ENCODE data around the gene KIAA0586. TPM values are rescaled to one million over a fixed set of nuclear protein-coding genes. Genes with fewer than 3 reads are reported as not detected.

The KIAA0586 gene
- total and polyA plus RNA-seq, 2 of the 13 experiments (the other 11 are each of a cell fraction or from before 2014, with no cell fraction given): 12.6 to 25.2 TPM

DNA sequence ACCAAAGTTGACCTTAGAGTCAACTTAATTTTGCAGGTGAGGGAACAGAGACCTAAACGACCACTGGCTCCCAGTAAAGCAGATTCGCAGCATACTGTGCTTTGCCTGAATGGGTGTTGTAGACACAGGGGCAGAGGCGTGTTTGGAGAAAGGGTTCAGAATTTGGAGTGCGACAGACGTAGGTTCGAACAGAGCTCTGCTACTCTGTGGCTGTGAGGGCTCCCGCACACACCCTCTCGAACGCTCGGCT is 32.0 kb upstream of the KIAA0586 start (continued):
- peak; percentile 34; the same call in 1 of the 2 replicates for TF ChIP-seq FOSL2 (CRISPR knock-in tag; IDR thresholded peaks at IDR 0.05)
- no peak for TF ChIP-seq GTF3A (CRISPR knock-in tag; conservative IDR thresholded peaks at IDR 0.05)
- peak; percentile 69; the same call in 1 of the 2 replicates for TF ChIP-seq EHMT2 (IDR thresholded peaks at IDR 0.05; ENCODE audit: borderline replicate concordance, low read depth, low read length)
- peak; percentile 26; the same call in 1 of the 2 replicates for TF ChIP-seq TARDBP (CRISPR knock-in tag; IDR thresholded peaks at IDR 0.05)
- TF ChIP-seq PHF21A (CRISPR knock-in tag; IDR thresholded peaks at IDR 0.05): peak; percentile 60; the same call in 1 of the 2 replicates
- TF ChIP-seq, protein P1, sequence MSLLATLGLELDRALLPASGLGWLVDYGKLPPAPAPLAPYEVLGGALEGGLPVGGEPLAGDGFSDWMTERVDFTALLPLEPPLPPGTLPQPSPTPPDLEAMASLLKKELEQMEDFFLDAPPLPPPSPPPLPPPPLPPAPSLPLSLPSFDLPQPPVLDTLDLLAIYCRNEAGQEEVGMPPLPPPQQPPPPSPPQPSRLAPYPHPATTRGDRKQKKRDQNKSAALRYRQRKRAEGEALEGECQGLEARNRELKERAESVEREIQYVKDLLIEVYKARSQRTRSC (CRISPR knock-in tag; IDR thresholded peaks at IDR 0.05; ENCODE audit: low read depth): no peak
- no peak for TF ChIP-seq LCORL (IDR thresholded peaks at IDR 0.05)
- TF ChIP-seq LCORL (CRISPR knock-in tag; IDR thresholded peaks at IDR 0.05): peak; percentile 58; the same call in 1 of the 2 replicates
- peak; percentile 41; the same call in 1 of the 2 replicates for TF ChIP-seq MTERF4 (CRISPR knock-in tag; IDR thresholded peaks at IDR 0.05)
- TF ChIP-seq KLF16 (CRISPR knock-in tag; IDR thresholded peaks at IDR 0.05): 0 out of 4 replicates have a peak, but pooled peaks of 1 of the 2 experiments have one; percentile 13
- TF ChIP-seq SPEN (CRISPR knock-in tag; IDR thresholded peaks at IDR 0.05; ENCODE audit: low read depth): no peak
- TF ChIP-seq ASH2L (IDR thresholded peaks at IDR 0.05; ENCODE audit: insufficient read length, low read depth, low read length): peak; percentile 90
- no peak for TF ChIP-seq HNF4G (IDR thresholded peaks at IDR 0.05; ENCODE audit: borderline replicate concordance, low read depth, low read length)
- TF ChIP-seq HNF4G (CRISPR knock-in tag; IDR thresholded peaks at IDR 0.05; ENCODE audit: borderline replicate concordance, low read depth): 0 out of 2 replicates have a peak, but pooled peaks have one; percentile 38
- TF ChIP-seq, protein P2, sequence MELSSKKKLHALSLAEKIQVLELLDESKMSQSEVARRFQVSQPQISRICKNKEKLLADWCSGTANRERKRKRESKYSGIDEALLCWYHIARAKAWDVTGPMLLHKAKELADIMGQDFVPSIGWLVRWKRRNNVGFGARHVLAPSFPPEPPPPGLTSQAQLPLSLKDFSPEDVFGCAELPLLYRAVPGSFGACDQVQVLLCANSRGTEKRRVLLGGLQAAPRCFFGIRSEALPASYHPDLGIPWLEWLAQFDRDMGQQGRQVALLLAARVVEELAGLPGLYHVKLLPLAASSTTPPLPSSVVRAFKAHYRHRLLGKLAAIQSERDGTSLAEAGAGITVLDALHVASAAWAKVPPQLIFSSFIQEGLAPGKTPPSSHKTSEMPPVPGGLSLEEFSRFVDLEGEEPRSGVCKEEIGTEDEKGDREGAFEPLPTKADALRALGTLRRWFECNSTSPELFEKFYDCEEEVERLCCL (CRISPR knock-in tag; IDR thresholded peaks at IDR 0.05; ENCODE audit: borderline replicate concordance): no peak
- no peak for TF ChIP-seq NPAS2 (CRISPR knock-in tag; IDR thresholded peaks at IDR 0.05; ENCODE audit: borderline replicate concordance)
- TF ChIP-seq MXD4 (CRISPR knock-in tag; IDR thresholded peaks at IDR 0.05): peak; percentile 48
- TF ChIP-seq MED1 (CRISPR knock-in tag; IDR thresholded peaks at IDR 0.05): 0 out of 2 replicates have a peak, but pooled peaks have one; percentile 2
- peak; percentile 44; the same call in 1 of the 2 replicates for TF ChIP-seq ARID5B (CRISPR knock-in tag; IDR thresholded peaks at IDR 0.05)
- no peak for TF ChIP-seq ZNF691 (CRISPR knock-in tag; IDR thresholded peaks at IDR 0.05; ENCODE audit: borderline replicate concordance, low read depth)
- no peak for TF ChIP-seq NFRKB (IDR thresholded peaks at IDR 0.05)
- TF ChIP-seq HDAC1 (CRISPR knock-in tag; IDR thresholded peaks at IDR 0.05): peak; percentile 63; the same call in 1 of the 2 replicates
- TF ChIP-seq ZKSCAN5 (CRISPR knock-in tag; IDR thresholded peaks at IDR 0.05): 0 out of 2 replicates have a peak, but pooled peaks have one; percentile 28
- TF ChIP-seq CC2D1A (CRISPR knock-in tag; IDR thresholded peaks at IDR 0.05): no peak

Data from HepG2 (cell line).